NCI-H345 treated with DMSO at 0.1 percent for 48 hours (cell line): ENCODE data around the gene PTPRK.
"Not testable (repeated sequence)": the region's sequence is repeated elsewhere in the genome, so short reads cannot be mapped to it uniquely, and the experiment has no call there.

Experiments
- DNase-seq: peaks from one replicate; lab custom pipeline; 2025; ENCODE audit not compliant: unreplicated experiment; lab: John Stamatoyannopoulos, UW

Gene PTPRK

GRCh38 chr6:128491610-128492206, 28.7 kb downstream of the PTPRK start:
- no peak for DNase-seq

DNA sequence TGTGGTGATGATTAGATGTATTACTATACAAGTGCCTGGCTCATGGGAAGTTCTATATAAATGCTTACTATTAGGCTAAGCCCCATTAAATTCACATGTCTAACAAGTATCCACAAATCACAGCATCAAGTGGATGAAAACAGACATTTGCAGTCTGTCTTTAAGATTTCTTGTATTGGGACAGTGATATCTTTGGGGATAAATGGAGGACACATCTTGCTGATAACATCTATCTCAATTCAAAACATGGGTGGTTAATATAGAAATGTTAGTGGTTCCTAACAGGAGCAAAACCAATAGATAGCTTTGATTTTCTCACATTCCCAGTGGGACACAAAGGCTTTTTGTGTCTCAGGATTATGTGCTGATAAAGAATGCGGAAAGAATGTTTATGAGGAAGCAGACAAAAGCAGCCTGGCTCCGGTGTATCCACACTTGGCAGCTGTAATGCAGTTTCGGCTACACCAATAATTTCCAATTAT, 29.3 kb downstream of the PTPRK start:
- no peak for DNase-seq

- DNase-seq, result no peak
These were observed 32.7 kb downstream of the PTPRK start for GRCh38 chr6:128487746-128488145.

DNA sequence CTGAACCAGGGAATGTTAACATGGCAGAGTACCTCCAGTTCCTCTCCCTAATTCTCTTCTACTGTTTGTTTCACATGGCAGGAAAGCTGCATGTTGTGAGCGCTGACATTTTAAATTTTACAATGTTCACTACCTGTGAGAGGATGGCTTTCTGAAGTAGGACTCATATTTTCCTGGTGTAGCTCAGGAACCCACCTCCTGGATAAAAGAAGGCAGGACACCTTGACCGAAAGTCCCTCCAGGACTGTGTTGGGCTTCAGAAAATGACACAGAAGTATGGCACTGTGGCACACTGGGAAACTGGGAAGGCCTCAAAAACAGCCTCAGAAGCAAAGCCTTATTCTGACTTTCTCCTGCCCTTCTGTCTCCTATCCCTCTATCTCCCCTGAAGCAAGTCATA, 33.3 kb downstream of the PTPRK start:
- DNase-seq, result no peak

DNA sequence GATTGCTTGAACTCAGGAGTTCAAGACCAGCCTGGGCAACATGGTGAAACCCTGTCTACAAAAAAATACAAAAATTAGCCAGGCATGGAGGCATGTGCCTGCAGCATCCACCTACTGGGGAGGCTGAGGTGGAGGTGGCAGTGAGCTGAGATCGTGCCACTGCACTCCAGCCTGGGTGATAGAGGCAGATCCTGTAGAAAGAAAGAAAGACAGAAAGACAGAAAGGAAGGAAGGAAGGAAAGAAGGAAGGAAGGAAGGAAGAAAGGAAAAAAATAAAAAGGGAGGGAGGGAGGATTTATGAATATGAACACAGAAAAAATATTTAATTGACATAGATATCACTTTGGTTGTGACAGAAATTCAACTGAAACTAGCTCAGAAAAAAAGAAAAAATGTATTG, 33.8 kb downstream of the PTPRK start:
- DNase-seq, result not testable (repeated sequence)

DNA sequence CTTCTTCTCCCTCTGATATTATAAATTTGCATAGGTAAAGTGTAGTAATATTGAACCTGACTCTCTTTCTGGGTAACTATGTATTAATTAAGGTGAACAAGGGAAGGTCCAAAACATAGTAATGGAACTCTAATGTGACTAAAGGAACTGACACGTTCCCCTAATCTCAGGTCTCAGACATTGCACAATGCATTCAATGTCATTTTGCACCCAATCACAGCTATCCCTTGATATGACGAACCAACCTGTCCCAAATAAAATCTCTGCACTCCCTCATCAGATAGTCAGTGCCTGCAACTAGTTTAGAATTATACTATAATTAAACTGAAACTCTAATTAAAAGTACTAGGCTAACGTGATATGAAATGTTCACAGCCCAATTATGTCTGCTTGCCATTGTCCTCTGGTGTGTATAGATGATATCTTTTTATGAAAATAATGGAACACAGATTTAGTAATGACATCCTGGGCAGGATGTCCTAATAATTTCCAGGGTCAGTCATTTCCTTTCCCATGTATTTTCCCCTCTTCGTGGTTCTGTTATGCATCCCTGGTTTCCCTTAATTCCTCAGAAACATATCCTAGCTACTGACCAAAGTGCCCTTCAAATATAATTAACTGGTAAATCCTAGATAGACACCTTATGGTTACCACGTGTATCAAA, 36.8 kb downstream of the PTPRK start:
- DNase-seq, result no peak

DNA sequence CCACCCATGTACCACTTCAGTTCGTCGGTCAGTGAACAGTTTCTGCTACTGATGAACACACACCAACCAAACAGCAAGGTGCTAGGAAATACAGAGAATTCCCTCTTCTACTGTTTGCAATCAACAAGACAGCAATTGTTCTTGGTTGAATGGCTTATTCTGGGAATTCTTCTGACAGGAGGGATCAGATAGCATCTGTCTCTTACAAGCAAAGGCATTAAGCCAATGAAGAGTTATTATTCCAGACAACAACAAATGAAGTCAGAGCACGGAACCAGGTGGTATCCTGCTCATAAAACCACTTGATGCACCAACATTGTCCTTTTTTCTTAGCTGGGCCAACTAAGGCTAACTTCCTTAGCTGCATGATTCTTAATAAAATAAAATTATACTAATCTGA, 37.8 kb downstream of the PTPRK start:
- no peak for DNase-seq

GRCh38 chr6:128479991-128480390, 40.4 kb downstream of the PTPRK start:
- no peak for DNase-seq

- no peak for DNase-seq
These were observed 41.2 kb downstream of the PTPRK start for GRCh38 chr6:128479048-128479666.

DNA sequence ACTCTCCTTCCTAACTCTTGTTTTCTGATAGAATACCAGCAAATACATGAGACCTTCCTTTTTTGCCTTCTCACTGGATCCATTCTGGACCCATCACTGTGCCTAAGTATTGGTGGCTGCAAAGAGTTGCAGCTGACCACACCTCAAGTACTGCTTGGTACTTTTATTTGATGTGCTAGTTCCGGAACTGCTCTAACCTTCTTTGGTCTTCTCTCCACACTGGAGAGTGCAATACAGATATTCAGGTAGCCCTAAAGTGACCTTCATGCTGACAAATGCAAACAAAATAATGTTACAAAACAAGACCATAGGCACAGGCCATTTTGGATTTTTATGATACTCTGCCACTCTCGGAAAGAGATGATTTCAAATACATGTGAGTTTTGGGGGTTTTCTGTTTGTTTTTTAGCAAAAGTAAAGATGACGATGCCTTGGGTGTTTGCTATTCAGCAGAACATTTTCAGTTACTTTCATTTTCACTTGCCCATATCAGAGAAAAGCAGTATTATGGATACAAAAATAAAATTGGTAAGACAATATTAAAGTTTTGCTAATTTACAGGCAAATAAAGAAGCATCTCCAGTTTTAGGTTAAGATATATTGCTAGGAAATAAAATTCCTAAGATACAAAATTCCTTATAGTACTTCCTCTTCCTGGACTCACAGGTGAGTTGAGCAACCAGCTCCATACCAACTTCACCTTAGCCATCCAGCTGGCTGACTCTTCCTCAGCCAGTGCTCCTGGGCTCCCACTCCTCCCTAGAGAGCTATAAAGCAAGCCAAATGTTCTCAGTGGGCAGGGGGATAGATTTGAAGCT, 42.0 kb downstream of the PTPRK start:
- DNase-seq, result no peak

- no peak for DNase-seq
These were observed 45.5 kb downstream of the PTPRK start for GRCh38 chr6:128474933-128475332.

DNA sequence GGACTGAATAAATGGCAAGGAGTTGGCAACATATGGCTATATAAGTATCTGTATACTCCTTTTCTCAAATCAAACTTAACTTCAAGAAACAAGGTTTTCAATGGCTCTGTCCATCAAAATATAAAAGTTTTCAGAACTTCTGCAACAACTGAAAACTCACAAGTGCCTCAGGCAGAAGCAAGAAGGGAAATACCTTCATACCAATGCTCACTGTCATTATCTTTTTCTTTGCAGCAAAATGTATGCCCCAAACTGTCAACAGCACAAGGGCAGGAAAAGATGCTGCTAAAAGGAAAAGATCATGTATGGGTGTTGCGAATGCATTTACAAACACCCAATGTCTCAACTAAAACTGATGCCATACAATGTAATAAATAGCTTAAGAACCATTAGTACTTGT, 45.9 kb downstream of the PTPRK start:
- DNase-seq, result no peak

- DNase-seq, result no peak
These were observed 48.5 kb downstream of the PTPRK start for GRCh38 chr6:128471907-128472306.

- no peak for DNase-seq
These were observed 54.7 kb downstream of the PTPRK start for GRCh38 chr6:128465368-128466343.

- DNase-seq, result no peak
These were observed 55.6 kb downstream of the PTPRK start for GRCh38 chr6:128464790-128465189.

- no peak for DNase-seq
These were observed 56.5 kb downstream of the PTPRK start for GRCh38 chr6:128463942-128464341.

DNA sequence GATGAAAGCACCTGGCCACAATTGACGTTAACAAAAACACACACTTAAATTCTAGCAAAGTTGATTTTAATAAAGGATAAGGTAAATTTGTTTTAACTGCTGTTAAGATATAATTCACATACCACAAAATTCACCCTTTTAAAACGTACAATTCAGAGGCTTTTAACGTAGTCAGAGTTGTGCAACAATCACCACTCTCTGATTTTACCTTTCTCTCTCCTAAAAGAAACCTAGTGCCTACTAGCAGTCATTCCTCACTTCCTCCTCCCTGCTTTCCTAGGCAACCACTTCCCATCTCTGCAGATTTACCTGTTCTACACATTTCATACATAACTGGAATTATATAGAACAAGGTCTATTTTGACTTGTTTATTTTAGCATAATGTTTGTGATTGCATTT, 58.9 kb downstream of the PTPRK start:
- DNase-seq, result no peak

- DNase-seq, result no peak
These were observed 63.7 kb downstream of the PTPRK start for GRCh38 chr6:128456510-128457230.

- DNase-seq, result no peak
These were observed 64.4 kb downstream of the PTPRK start for GRCh38 chr6:128455959-128456358.

GRCh38 chr6:128452713-128453112, 67.7 kb downstream of the PTPRK start:
- no peak for DNase-seq
